GM23248 (cell line): Measurements from ENCODE around the gene GPATCH2.

Experiments used
- EZH2 ChIP-seq: fragments of 200-600 bp; sonication (generic); IDR thresholded peaks from 2 replicates; pipeline ENCODE4 v1.6.1; 2018; ENCODE audit warnings: antibody characterized with exemption, mild to moderate bottlenecking; ENCODE audit not compliant: insufficient read depth, poor library complexity, severe bottlenecking
- EZH2phosphoT487 ChIP-seq: fragments of 200-600 bp; sonication (generic); IDR thresholded peaks from 2 replicates; pipeline ENCODE4 v1.6.1; 2018; ENCODE audit warnings: antibody characterized with exemption, moderate library complexity, mild to moderate bottlenecking, low read depth; ENCODE audit not compliant: insufficient read depth

GRCh38 chr1:217562229-217562878 lies 68.5 kb downstream of the GPATCH2 start:
- TF ChIP-seq EZH2 (no peak), EZH2phosphoT487 (peak; percentile 91)
